Endothelial cell of umbilical vein (primary cell): Measurements from ENCODE around the gene BBS2. TPM values are rescaled to one million over a fixed set of nuclear protein-coding genes. Genes with fewer than 3 reads are reported as not detected.
A peak's percentile ranks its signal among the peaks of the same experiment; 100 is the strongest.

Experiments
- BruUV-seq: library from RNA; stranded (reverse); fragments of 400-500 nt; replicated peaks from 2 replicates; lab custom pipeline; 2021; lab: Mats Ljungman, UMichigan
- CTCF ChIA-PET: fragments of 300-600, 350-600 bp; sonication (Branson Sonifier 250); formaldehyde crosslinking; loops from one replicate; lab custom pipeline; 2021; ENCODE audit warnings: antibody characterized with exemption, inconsistent platforms; lab: Charles Lee
- POLR2A ChIA-PET: fragments of 300-600, 350-600 bp; sonication (Branson Sonifier 250); formaldehyde crosslinking; loops from one replicate; lab custom pipeline; 2021; ENCODE audit warnings: antibody characterized with exemption, inconsistent platforms; lab: Charles Lee
- DNase-seq: peaks from one replicate; pipeline ENCODE4 v3.0.0-alpha.2; 2011; ENCODE audit warnings: low read depth, low spot score
- FAIRE-seq: peaks from 2 replicates; lab custom pipeline; 2011; peaks lifted over from hg19 to GRCh38; lab: Jason Lieb, UNC
- H2AFZ ChIP-seq: 2 replicates; pipeline ENCODE4 v1.6.0; 2012; ENCODE audit warnings: low read depth, low read length, control low read depth, inconsistent platforms
- H3K27ac ChIP-seq: 2 replicates; pipeline ENCODE4 v1.5.1; 2011; ENCODE audit warnings: low read depth, mild to moderate bottlenecking, control low read depth, low read length, moderate library complexity; ENCODE audit not compliant: insufficient read depth
- H3K27me3 ChIP-seq, 2 experiments: 2 replicates each; pipeline versions ENCODE4 v1.6.0 to v1.6.1; 2011; ENCODE audit warnings: low read length in 2 of 2, mixed read lengths in 1 of 2; ENCODE audit not compliant: control insufficient read depth in 2 of 2, insufficient read depth in 2 of 2
- H3K36me3 ChIP-seq, 2 experiments: 2 replicates in 1 of 2; 3 replicates in 1 of 2; pipeline ENCODE4 v1.5.1; 2011; ENCODE audit warnings: low read length in 2 of 2, mild to moderate bottlenecking in 1 of 2, moderate library complexity in 1 of 2; ENCODE audit not compliant: control insufficient read depth in 2 of 2, insufficient read depth in 2 of 2; ENCODE audit errors: extremely low read depth in 1 of 2
- H3K4me1 ChIP-seq: 3 replicates; pipeline ENCODE4 v1.5.1; 2011; ENCODE audit warnings: mild to moderate bottlenecking, low read length; ENCODE audit not compliant: control insufficient read depth, insufficient read depth; ENCODE audit errors: extremely low read depth
- H3K4me2 ChIP-seq: 2 replicates; pipeline ENCODE4 v1.6.1; 2011; ENCODE audit warnings: low read length, control low read depth, mixed read lengths; ENCODE audit not compliant: insufficient read depth
- H3K4me3 ChIP-seq, 3 experiments: fragments of 200-600 bp in 1 of 3; sonication (generic), shearing (Covaris generic) in 1 of 3; replicated peaks in 1 of 3; 2 replicates each; pipeline ENCODE4 v1.5.1; 2011 to 2016; ENCODE audit warnings: control low read depth in 3 of 3, low read length in 3 of 3, mild to moderate bottlenecking in 2 of 3, inconsistent platforms in 1 of 3, low read depth in 1 of 3, moderate library complexity in 1 of 3; ENCODE audit not compliant: insufficient read depth in 1 of 3
- H3K79me2 ChIP-seq: 2 replicates; pipeline ENCODE4 v1.6.0; 2012; ENCODE audit warnings: low read length, inconsistent platforms; ENCODE audit not compliant: control insufficient read depth, insufficient read depth
- H3K9ac ChIP-seq: replicated peaks from 2 replicates; pipeline ENCODE3; 2011; ENCODE audit warnings: low read length, control low read depth; ENCODE audit not compliant: insufficient read depth; ENCODE audit errors: extremely low read depth
- H3K9me1 ChIP-seq: replicated peaks from 3 replicates; pipeline ENCODE4 v1.6.0; 2011; ENCODE audit warnings: mild to moderate bottlenecking, low read length; ENCODE audit not compliant: control insufficient read depth, insufficient read depth; ENCODE audit errors: extremely low read depth
- H3K9me3 ChIP-seq: replicated peaks from 2 replicates; pipeline ENCODE4 v1.5.1; 2012; ENCODE audit warnings: low read length, inconsistent platforms; ENCODE audit not compliant: control insufficient read depth, insufficient read depth
- H4K20me1 ChIP-seq: replicated peaks from 2 replicates; pipeline ENCODE3; 2011; ENCODE audit warnings: mild to moderate bottlenecking, low read length; ENCODE audit not compliant: control insufficient read depth, insufficient read depth; ENCODE audit errors: extremely low read depth
- CTCF ChIP-seq, 2 donors: IDR thresholded peaks; 1 replicate in 1 of 2; 2 replicates in 1 of 2; pipeline ENCODE4 v1.5.1; 2011; ENCODE audit warnings: low read length in 2 of 2, mild to moderate bottlenecking in 2 of 2, moderate library complexity in 2 of 2, control low read depth in 1 of 2, inconsistent platforms in 1 of 2, low read depth in 1 of 2; ENCODE audit not compliant: insufficient read depth in 1 of 2; ENCODE audit errors: extremely low read depth in 1 of 2
- EZH2 ChIP-seq: IDR thresholded peaks from 2 replicates; pipeline ENCODE4 v1.6.1; 2012; ENCODE audit warnings: borderline replicate concordance, low read depth, mild to moderate bottlenecking, moderate library complexity, low read length, inconsistent platforms; ENCODE audit not compliant: severe bottlenecking
- FOS ChIP-seq: IDR thresholded peaks from 2 replicates; pipeline ENCODE4 v1.6.1; 2011; ENCODE audit warnings: mild to moderate bottlenecking, low read length, moderate library complexity, borderline replicate concordance; ENCODE audit not compliant: insufficient read depth
- GATA2 ChIP-seq: IDR thresholded peaks from 2 replicates; pipeline ENCODE4 v1.7.0; 2011; ENCODE audit warnings: low read depth, mild to moderate bottlenecking, moderate library complexity, mixed read lengths, low read length; ENCODE audit not compliant: insufficient read length, insufficient read depth
- JUN ChIP-seq: IDR thresholded peaks from 2 replicates; pipeline ENCODE4 v1.6.1; 2011; ENCODE audit warnings: borderline replicate concordance, low read depth; ENCODE audit not compliant: insufficient read length, insufficient read depth
- MAX ChIP-seq: IDR thresholded peaks from 2 replicates; pipeline ENCODE4 v1.6.1; 2011; ENCODE audit not compliant: insufficient read depth, insufficient read length
- MYC ChIP-seq: IDR thresholded peaks from one replicate; pipeline ENCODE4 v1.6.1; 2011; ENCODE audit warnings: mild to moderate bottlenecking, low read depth, low read length
- POLR2A ChIP-seq: IDR thresholded peaks from 2 replicates; pipeline ENCODE4 v1.6.1; 2012; ENCODE audit warnings: low read depth, mild to moderate bottlenecking, control low read depth, low read length
- POLR2AphosphoS5 ChIP-seq: IDR thresholded peaks from 2 replicates; pipeline ENCODE4 v1.6.1; 2012; ENCODE audit warnings: low read depth, mild to moderate bottlenecking, control low read depth, low read length, moderate library complexity; ENCODE audit not compliant: insufficient read depth
- dilution Hi-C: fragments of 300-500 bp; cut with MboI; formaldehyde crosslinking; loops from one replicate; pipeline ENCODE4 v1.15.0; 2019; ENCODE audit warnings: low sequenced_read_pairs; ENCODE audit not compliant: extremely low pct_ligation_motif_present
- intact Hi-C: fragments of 100-400 bp; cut with micrococcal nuclease; formaldehyde crosslinking; loops from one replicate; pipeline ENCODE4 v1.10.0; 2022
- polyA plus RNA-seq, 4 experiments: library from polyadenylated mRNA; depleted of rRNA in 3 of 4; stranded (reverse) in 3 of 4; unstranded in 1 of 4; fragments of >200 nt; gene quantifications; 2 replicates each; pipeline versions ENCODE4 v1.2.1 to v1.2.3, GENCODE V29; 2011 to 2012; ENCODE audit warnings: missing spikeins in 1 of 4
- total RNA-seq: library from RNA; stranded (reverse); gene quantifications from 2 replicates; pipeline ENCODE4 v1.2.3, GENCODE V29; 2021

BBS2 gene
- total and polyA plus RNA-seq, 2 donors (not counting 3 experiments of a cell fraction or from before 2014, with no cell fraction given) = 37.6 to 44.8 TPM

GRCh38 chr16:56450275-56450985 lies 69.4 kb downstream of the BBS2 start:
- BruUV-seq = TSS peak; percentile 50
- peak; percentile 42 for DNase-seq
- intact Hi-C loops = loop anchor here (2.0 kb wide), 1 partner anchor 156 kb away; no protein-coding TSS in a partner anchor

More at GRCh38 chr16:56450275-56450985, 69.4 kb downstream of the BBS2 start:
- FAIRE-seq = no peak
- POLR2A ChIA-PET = interaction anchor here (0.5 kb wide), 1 partner anchor 13 kb away, joined by 11 read pairs; no protein-coding TSS in a partner anchor
- dilution Hi-C loops = no loop called here
- Histone ChIP-seq H3K4me2 (peak overlapping the region; percentile 90), H3K9ac (peak overlapping the region; percentile 78), H3K27ac (peak overlapping the region; percentile 40), H3K4me1 (peaks cover 30% of the 10 kb centered on the region), H3K79me2 (peaks cover 67% of the 10 kb centered on the region), H3K4me3 (peak overlapping the region; percentile 61 to 99 (median 84)), H3K27me3 (no peaks in the 10 kb centered on the region), H3K9me3 (no peaks in the 10 kb centered on the region), H4K20me1 (no peaks in the 10 kb centered on the region), H3K9me1 (no peaks in the 10 kb centered on the region), H3K36me3 (peaks cover 0 to 17% of the 10 kb centered on the region in 2 experiments), H2AFZ (peak overlapping the region; percentile 85)
- CTCF ChIA-PET = interaction anchor here (0.9 to 1.2 kb wide), 5 partner anchors 10 to 150 kb away, joined by 3 to 4 read pairs (median 3); no protein-coding TSS in a partner anchor
- TF ChIP-seq MAX (no peak), EZH2 (no peak), POLR2AphosphoS5 (no peak), MYC (no peak), CTCF (IDR thresholded peaks at IDR 0.05; ENCODE audit: extremely low read depth in 1 of 2, insufficient read depth in 1 of 2, low read depth in 1 of 2, low read length in 2 of 2) (no peak), FOS (no peak), JUN (no peak), GATA2 (no peak), POLR2A (no peak)
